HG03175 (cell line): Measurements from ENCODE around the gene FAM76A.
"Not testable (repeated sequence)": the region's sequence is repeated elsewhere in the genome, so short reads cannot be mapped to it uniquely, and the experiment has no call there.

Source experiments
- ATAC-seq: cut with Tn5 transposase; IDR thresholded peaks from one replicate; pipeline ENCODE4 v1.9.1; 2021; ENCODE audit warnings: mild to moderate bottlenecking, moderate library complexity; ENCODE audit not compliant: unreplicated experiment

Gene FAM76A

DNA sequence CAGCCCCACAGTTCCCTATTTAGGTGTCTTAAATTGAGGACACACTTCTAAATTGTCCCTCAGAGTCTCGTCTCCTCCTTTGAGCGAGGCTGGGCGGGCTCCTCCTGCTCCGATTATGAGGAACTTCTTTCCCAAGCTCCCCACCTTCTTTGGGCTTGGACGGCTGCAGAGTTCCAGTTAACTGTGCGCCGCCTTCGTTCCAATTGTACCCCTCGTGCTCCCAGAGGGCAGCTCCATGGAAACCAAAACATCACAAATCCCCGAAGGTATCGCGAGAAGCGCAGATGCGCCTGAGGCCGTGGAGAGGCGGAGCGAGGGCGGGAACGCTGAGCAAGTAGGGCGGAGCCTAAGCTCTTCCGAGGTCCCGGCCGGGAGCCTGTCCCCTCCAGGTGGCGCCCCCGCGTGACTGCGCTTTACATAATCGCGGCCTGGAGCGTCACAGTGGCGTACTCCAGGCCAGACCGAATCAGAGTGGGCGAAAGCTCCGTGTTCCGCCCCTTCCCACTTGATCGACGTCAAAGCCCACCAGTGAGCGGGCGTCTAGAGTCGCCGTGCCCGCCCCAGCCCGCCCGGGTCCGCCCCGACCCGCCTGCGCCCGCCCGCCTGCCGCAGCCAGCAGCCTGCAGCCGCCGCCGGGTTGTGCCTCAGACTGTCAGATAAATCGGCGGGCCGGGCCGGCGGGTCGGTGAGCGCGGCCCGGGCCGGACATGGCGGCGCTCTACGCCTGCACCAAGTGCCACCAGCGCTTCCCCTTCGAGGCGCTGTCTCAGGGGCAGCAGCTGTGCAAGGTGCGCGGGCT is at the start of gene FAM76A:
Gene FAM76A (plus strand): TSS at position 588 of the 799 bp plus-strand sequence. CDS start 120 bp downstream, at position 708.
- ATAC-seq: peak; percentile 93

DNA sequence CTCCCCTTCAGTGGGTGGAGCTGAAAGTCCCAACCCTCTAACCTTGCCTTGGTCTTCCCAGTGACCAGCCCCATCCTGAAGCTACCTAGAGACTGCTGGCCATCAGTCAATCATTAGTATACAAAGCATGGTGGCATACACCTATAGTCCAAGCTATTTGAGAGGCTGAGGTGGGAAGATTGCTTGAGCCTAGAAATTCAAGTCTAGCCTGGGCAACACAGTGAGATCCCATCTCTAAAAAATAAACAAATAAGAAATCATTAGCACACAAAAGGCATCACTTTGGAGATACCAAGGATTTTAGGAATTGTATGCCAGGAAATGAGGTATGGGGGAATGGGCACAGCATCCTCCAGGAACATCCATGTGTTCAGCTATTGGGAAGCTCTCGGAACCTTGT is 49.4 kb upstream of the FAM76A start:
- ATAC-seq: no peak

- ATAC-seq: no peak
Measured at GRCh38 chr1:27678747-27679146, 47.0 kb upstream of the FAM76A start.

DNA sequence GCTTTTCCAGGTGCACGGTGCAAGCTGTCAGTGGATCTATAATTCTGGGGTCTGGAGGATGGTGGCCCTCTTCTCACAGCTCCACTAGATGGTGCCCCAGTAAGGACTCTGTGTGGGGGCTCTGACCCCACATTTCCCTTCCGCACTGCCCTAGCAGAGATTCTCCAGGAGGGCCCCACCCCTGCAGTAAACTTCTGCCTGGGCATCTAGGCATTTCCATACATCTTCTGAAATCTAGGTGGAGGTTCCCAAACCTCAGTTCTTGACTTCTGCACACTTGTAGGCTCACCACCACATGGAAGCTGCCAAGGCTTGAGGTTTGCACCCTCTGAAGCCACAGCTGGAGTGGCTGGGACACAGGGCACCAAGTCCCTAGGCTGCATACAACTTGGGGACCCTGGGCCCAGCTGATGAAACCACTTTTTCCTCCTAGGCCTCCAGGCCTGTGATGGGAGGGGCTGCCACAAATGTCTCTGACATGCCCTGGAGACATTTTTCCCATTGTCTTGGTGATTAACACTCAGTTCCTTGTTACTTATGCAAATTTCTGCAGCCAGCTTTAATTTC is 45.5 kb upstream of the FAM76A start:
- ATAC-seq: not testable (repeated sequence)

- ATAC-seq: not testable (repeated sequence)
Measured at GRCh38 chr1:27681580-27681979, 44.2 kb upstream of the FAM76A start.

- no peak for ATAC-seq
Measured at GRCh38 chr1:27682351-27682944, 43.3 kb upstream of the FAM76A start.

DNA sequence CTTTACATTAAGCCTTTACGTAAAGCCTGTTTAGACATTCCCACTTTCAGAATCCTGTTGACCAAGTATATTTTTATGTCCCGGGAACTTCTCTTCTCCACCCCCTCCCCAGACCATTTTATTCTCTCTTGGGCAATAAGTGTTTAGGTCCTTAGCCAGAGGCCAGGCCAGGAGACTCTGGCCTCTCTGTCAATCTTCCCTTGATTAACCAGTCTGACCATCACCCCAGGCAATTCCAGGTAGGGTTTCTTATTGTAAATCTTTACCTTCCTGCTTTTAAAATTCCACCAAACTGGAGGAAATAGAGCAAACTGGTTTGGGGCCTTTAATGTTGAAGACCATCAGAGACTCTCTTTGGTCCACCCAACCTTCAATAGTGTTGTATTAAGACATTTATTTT is 41.6 kb upstream of the FAM76A start:
- no peak for ATAC-seq

- no peak for ATAC-seq
Measured at GRCh38 chr1:27686223-27686990, 39.4 kb upstream of the FAM76A start.

DNA sequence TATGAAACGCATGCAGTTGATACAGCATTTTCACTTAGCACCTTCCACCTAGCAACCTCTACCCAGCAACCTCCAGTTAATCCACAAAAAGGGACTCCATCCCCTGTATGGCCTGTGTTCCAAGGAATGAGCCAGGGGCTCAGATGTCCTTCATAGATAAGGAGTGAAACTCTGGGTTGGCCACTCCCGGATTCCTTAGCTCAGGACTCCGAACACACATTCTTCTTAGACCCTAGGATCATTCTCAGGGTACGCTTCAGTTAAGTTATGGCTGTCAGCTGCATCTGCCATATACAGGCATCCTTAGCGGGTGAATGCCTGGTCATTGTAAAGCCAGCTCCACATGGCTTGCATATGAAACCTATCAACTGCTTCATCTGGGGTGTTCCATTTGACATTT is 37.9 kb upstream of the FAM76A start:
- no peak for ATAC-seq

DNA sequence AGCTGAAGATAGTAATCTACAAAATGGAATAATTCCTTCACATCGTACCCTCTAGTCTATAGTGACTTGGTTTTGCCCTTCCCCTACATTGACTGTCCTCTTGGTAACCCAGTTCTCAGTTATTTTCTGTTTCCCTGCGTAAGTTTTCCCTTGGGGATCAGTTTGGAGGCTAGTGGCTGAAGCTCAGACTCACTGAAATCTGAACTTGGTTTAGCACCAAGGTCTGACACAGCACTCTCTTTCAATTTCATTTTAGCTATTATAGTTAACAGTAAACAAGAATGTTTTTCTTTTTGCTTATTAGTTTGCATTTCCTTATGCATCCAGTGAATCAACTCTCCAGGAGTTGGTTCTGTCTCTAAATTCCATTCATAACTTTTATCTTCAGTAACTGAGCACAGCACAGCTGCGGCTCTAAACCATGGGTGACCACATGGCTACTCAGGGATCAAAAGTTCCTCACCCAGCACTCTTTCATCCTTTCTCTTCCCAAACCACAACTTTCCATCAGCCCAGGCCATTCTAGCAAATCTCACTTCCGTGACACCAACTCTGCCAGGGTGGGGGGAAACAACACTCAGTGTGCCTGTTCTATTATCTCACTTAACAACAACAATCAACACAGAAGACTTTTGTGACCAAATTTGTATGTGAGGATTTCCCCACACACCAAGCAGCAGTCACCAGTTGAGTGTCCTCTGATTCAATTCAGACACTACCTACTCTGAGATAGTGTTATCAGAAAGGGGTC is 36.2 kb upstream of the FAM76A start:
- peak; percentile 66 for ATAC-seq

DNA sequence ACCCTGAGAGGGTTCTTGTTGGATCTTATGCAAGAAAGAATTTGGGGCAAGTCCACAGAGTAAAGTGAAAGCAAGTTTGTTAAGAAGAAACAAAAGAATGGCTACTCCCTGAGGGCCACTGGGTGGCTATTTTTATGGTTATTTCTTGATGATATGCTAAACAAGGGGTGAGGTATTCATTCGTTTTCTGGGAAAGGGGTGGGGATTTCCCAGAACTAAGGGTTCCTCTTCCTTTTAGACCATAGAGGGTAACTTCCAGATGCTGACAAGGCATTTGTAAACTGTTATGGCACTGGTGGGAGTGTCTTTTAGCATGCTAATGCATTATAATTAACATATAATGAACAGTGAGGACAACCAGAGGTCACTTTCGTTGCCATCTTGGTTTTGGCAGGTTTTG is 35.6 kb upstream of the FAM76A start:
- no peak for ATAC-seq

- not testable (repeated sequence) for ATAC-seq
Measured at GRCh38 chr1:27696835-27697234, 28.9 kb upstream of the FAM76A start.

DNA sequence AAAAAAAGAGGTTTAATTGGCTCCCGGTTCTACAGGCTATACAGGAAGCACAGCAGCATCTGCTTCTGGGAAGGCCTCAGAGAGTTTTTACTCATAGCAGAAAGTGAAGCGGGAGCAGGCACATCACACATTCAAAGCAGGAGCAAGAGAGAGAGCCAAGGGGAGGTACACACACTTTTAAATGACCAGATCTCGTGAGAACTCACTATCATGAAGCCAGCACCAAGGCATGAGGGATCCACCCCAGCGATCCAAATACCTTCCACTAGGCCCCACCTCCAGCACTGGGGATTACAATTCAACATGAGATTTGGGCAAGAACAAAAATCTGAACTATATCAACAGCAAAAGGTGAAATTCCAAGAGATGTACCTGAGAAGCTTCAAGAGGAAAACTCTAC is 20.8 kb upstream of the FAM76A start:
- no peak for ATAC-seq

GRCh38 chr1:27705545-27705944 is 20.2 kb upstream of the FAM76A start:
- no peak for ATAC-seq

GRCh38 chr1:27710574-27710973 is 15.2 kb upstream of the FAM76A start:
- no peak for ATAC-seq

GRCh38 chr1:27713139-27713725 is 12.5 kb upstream of the FAM76A start:
- no peak for ATAC-seq

DNA sequence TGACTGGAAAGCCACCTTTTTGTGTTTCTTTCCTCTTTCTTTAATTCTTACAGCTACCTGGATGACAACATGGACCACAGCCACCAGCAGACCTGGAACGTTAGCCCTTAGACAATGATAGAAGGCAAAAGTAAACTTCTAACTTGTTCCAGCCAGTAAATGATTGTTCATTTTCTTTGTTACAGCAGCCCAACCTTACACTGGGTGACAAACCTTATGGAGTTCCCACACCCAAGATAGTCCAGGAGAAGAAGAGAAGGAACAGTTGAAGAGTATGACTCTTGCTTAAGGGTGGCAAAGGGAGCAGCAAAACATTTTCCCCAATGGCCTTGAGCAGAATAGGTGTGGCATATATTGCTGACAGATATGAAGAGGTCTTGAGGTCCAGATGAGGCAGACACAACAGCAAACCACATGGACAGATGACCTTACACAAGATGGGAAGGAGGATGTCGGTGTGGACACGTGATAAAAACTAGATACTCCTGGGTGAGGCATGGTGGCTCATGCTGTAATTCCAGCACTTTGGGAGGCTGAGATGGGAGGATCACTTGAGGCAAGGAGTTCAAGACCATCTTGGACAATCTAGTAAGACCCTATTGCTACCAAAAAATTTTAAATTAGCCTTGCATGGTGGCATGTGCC is 11.8 kb upstream of the FAM76A start:
- ATAC-seq: no peak

DNA sequence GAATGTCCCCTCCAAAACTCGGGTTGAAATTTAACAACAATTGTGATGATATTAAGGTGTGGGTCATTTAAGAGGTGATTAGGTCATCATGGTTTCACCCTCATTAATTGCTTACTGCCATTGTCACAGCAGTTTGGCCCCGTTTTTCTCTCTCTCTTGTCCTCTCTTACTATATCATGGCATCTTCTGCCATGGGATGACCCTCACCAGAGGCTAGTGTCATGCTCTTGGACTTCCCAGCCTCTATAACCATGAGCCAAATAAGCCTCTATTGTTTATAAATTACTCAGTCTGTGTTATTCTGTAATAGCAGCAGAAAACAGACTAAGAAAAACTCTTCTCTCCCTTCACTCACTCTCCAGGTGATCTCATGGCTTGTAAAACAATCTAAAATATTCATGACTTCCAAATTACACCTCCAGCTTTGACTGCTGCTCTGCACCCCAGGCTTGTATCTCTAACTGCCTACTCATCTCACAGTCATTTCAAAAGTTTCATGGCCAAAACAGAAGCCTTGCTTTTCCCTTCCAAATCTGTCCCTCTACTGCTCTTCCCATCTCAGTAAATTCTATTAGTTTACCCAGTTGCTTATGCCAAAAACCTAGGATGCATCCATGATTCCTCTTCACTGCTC is 9.4 kb upstream of the FAM76A start:
- no peak for ATAC-seq
